Measurements from ENCODE around the gene FBXL12. TPM values are rescaled to one million over a fixed set of nuclear protein-coding genes. Genes with fewer than 3 reads are reported as not detected.
A peak's percentile ranks its signal among the peaks of the same experiment; 100 is the strongest.
"Not testable (repeated sequence)": the region's sequence is repeated elsewhere in the genome, so short reads cannot be mapped to it uniquely, and the experiment has no call there.

Gene FBXL12
- total RNA-seq, 1 donor from 2014 or later = 19.4 TPM

DNA sequence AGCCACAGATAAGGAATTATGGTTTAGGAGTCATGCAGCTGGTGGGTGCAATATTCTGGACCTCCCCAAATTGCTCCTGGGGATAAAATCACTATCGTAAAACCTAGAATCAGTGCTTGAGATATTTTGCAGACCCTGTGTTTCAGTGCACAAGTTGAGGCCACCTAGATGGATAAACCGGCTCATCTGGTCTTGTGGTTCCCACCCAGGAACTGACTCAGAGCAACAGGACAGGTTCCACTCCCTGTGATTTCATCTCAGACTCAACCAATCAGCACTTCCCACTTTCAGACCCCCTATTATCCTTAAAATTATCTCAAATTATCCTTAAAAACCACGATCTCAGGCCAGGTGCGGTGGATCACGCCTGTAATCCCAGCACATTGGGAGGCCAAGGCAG is 21.0 kb downstream of the FBXL12 start:
- intact Hi-C loops (cut with micrococcal nuclease) = loop anchor here (5.0 kb wide), 1 partner anchor 261 kb away; the partner anchor contains the start of gene ZNF426
- Mint-ChIP-seq H3K4me3 (no peak overlapping the region), H3K27me3 (ENCODE audit: insufficient read depth) (no peaks in the 10 kb centered on the region), H3K4me1 (ENCODE audit: low read depth) (peaks cover 21% of the 10 kb centered on the region), H3K36me3 (ENCODE audit: low read depth) (peaks cover 1% of the 10 kb centered on the region), H3K27ac (no peak overlapping the region), H3K9me3 (no peaks in the 10 kb centered on the region)
- no peak for DNase-seq (ENCODE audit: low spot score)

DNA sequence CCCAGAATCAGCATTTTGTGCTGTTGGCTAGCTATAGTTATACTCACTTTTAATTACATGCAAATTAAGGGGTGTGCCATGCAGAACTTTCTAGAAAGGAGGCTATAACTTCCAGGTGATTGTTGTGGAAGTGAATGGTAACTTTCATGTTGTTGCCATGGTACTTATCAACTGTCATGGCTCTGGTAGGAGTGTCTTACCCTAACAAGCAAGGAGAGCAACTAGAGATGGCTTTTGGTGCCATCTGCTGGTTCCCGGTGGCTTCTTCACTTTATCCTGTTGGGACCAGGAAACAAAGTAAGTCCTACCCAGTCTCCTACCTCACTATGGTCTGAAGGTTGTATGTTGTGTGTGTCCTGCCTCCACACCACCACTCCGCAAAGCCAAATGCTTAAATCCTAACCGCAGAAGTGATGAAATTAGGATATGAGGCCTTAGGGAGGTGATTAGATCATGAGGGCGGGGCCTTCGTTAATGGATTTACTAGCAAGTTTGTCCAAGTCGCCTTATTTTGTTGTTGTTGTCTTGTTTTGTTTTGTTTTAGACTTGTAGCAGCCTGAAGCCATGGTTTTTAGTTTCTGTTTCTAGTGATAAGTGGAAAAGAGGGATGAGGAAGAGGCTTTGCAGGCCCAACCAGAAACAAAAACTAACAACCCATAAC is 22.6 kb downstream of the FBXL12 start:
- no peaks in the 10 kb centered on the region for H3K27me3 Mint-ChIP-seq (ENCODE audit: insufficient read depth)
- peaks cover 1% of the 10 kb centered on the region for H3K36me3 Mint-ChIP-seq (ENCODE audit: low read depth)
- H3K27ac Mint-ChIP-seq = peak overlapping the region; percentile 61
- peaks cover 25% of the 10 kb centered on the region for H3K4me1 Mint-ChIP-seq (ENCODE audit: low read depth)
- H3K4me3 Mint-ChIP-seq = no peak overlapping the region
- H3K9me3 Mint-ChIP-seq = no peaks in the 10 kb centered on the region
- intact Hi-C loops (cut with micrococcal nuclease) = loop anchor here (1.0 to 5.0 kb wide), 11 partner anchors 11 to 660 kb away; partner anchors contain the start of genes FBXL12, ZNF266, ZNF426 and ZNF561
- DNase-seq (ENCODE audit: low spot score) = peak; percentile 79

DNA sequence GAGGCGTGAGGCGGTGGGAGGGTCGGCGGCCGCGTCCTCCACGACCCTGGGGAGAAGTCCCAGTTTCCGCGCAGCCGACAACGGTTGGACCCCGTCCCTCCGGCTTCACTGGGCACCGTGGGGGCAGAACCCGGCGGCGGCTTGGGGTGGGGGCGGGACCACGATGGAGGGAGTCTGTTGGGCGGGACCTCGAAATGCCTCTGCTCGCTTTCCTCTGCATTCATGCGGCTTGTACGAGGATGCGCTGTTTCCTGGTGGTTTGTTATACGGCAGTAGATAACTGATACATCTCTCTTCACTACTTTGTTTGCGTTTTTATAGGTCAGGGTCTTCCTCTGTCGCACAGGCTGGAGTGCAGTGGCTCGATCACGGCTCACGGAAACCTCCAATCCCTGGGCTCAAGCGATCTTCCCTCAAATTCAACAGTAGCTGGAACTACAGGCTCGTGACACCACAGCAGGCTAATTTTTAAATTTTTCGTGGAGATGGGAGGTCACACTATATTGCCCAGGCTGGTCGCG is 25.7 kb downstream of the FBXL12 start:
- Mint-ChIP-seq H3K4me3 (peak overlapping the region; percentile 81), H3K27ac (peak overlapping the region; percentile 76)
- no peak for DNase-seq (ENCODE audit: low spot score)

DNA sequence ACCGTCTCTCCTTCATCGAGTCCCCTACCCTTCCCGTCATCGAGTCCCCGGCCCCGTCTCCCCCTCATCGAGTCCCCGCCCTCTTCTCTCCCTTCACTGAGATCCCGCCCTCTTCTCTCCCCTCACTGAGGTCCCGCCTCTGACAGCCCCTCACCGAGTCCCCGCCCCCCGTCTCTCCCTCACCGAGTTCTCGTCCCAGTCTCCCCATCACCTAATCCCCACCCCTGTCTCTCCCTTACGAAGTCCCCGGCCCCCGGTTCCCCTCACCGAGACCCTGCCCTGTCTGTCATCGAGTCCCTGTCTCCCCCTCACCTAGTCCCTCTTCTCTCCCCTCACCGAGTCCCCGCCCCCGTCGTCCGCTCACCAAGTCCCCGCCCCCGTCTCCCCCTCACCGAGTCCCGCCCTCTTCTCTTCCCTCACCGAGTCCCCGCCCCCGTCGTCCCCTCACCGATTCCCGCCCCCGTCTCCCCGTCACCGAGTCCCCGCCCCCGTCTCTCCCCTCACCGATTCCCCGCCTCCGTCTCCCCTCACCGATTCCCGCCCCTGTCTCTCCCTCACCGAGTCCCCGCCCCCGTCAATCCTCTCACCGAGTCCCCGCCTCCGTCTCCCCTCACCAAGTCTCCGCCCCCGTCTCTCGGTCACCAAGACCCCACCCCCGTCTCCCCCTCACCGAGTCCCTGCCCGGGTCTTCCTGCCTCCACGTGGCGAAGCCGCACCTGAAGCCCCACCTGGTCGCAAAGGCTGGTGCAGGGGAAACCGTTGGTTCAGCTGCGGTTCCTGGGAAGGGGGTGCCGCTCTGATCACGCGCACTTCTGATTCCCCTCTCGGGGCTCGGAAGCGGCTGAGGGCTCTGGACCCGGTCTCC is 26.4 kb downstream of the FBXL12 start:
- peaks cover 1% of the 10 kb centered on the region for H3K36me3 Mint-ChIP-seq (ENCODE audit: low read depth)
- intact Hi-C loops (cut with micrococcal nuclease) = loop anchor here (1.0 to 2.0 kb wide), 6 partner anchors 24 to 483 kb away; partner anchors contain the start of genes FBXL12, PIN1, ZNF561 and ZNF562
- H3K27ac Mint-ChIP-seq = peak overlapping the region; percentile 92
- DNase-seq (ENCODE audit: low spot score) = peak; percentile 78
- H3K9me3 Mint-ChIP-seq = no peaks in the 10 kb centered on the region
- H3K4me1 Mint-ChIP-seq (ENCODE audit: low read depth) = peaks cover 26% of the 10 kb centered on the region
- no peaks in the 10 kb centered on the region for H3K27me3 Mint-ChIP-seq (ENCODE audit: insufficient read depth)
- H3K4me3 Mint-ChIP-seq = peak overlapping the region; percentile 81

More for the DNA sequence above, 25.7 kb downstream of the FBXL12 start:
- peaks cover 1% of the 10 kb centered on the region for H3K36me3 Mint-ChIP-seq (ENCODE audit: low read depth)
- H3K4me1 Mint-ChIP-seq (ENCODE audit: low read depth) = peaks cover 26% of the 10 kb centered on the region
- no peaks in the 10 kb centered on the region for H3K27me3 Mint-ChIP-seq (ENCODE audit: insufficient read depth)
- intact Hi-C loops (cut with micrococcal nuclease) = loop anchor here (2.0 kb wide), 1 partner anchor 118 kb away; the partner anchor contains the start of gene ZNF562
- H3K9me3 Mint-ChIP-seq = no peaks in the 10 kb centered on the region

DNA sequence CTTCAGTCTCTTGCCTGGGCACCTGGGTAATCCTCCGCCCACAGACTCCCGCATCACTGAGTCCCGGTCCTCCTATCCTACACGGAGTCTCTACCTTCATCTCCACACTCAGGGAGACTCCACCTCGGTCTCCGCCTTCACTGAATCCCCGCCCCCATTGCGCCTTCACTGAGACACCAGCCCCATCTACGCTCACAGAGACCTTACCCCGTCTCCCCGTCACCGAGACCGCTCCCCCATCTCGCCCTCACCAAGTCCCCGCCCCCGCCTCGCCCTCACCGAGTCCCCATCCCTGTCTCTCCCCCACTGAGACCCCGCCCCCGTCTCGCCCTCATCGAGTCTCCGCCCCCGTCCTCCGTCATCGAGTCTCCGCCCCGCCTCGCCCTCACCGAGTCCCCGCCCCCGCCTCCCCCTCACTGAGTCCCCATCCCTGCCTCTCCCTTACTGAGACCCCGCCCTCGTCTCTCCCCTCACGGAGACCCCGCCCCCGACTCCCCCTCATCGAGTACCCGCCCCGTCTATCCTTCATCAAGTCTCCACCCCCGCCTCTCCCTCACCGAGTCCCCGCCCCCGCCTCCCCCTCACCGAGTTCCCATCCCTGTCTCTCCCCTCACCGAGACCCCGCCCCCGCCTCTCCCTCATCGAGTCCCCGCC is 27.2 kb downstream of the FBXL12 start:
- Mint-ChIP-seq H3K27ac (peak overlapping the region; percentile 92), H3K36me3 (ENCODE audit: low read depth) (peaks cover 1% of the 10 kb centered on the region), H3K4me3 (peak overlapping the region; percentile 81), H3K27me3 (ENCODE audit: insufficient read depth) (no peaks in the 10 kb centered on the region), H3K4me1 (ENCODE audit: low read depth) (peaks cover 26% of the 10 kb centered on the region), H3K9me3 (no peaks in the 10 kb centered on the region)
- intact Hi-C loops (cut with micrococcal nuclease) = loop anchor here (1.0 to 2.0 kb wide), 7 partner anchors 23 to 959 kb away; partner anchors contain the start of genes FBXL12, MBD3L1, PIN1 and ZNF558
- DNase-seq (ENCODE audit: low spot score) = peak; percentile 83

DNA sequence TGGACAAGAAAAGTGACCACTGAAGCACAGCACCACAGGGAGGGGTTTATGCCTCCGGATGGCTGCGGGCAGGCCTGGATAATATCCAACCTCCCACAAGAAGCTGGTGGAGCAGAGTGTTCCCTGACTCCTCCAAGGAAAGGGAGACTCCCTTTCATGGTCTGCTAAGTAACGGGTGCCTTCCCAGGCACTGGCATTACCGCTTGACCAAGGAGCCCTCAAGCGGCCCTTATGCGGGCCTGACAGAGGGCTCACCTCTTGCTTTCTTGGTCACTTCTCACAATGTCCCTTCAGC is 27.9 kb downstream of the FBXL12 start:
- not testable (repeated sequence) for H3K27ac Mint-ChIP-seq; H3K27me3 Mint-ChIP-seq (ENCODE audit: insufficient read depth); H3K9me3 Mint-ChIP-seq; DNase-seq (ENCODE audit: low spot score); H3K36me3 Mint-ChIP-seq (ENCODE audit: low read depth)
- intact Hi-C loops (cut with micrococcal nuclease) = loop anchor here (1.0 kb wide), 1 partner anchor 959 kb away; the partner anchor contains the start of genes MBD3L1 and ZNF558
- H3K4me1 Mint-ChIP-seq (ENCODE audit: low read depth) = peaks cover 19% of the 10 kb centered on the region
- H3K4me3 Mint-ChIP-seq = peak overlapping the region; percentile 81

DNA sequence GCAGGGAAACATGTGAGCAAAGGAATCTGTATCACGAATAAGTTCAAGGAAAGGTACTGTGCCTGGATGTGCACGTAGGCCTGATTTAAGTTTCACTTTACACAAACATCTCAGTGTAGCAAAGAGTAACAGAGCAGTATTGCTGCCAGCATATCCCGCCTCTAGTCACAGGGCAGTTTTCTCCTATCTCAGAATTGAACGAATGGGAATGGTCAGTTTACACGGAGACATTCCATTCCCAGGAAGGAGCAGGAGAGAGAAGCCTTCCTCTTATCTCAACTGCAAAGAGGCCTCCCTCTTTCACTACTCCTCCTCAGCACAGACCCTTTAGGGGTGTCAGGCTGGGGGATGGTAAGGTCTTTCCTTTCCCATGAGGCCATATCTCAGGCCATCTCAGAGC is 29.3 kb downstream of the FBXL12 start:
- not testable (repeated sequence) for H3K27ac Mint-ChIP-seq

DNA sequence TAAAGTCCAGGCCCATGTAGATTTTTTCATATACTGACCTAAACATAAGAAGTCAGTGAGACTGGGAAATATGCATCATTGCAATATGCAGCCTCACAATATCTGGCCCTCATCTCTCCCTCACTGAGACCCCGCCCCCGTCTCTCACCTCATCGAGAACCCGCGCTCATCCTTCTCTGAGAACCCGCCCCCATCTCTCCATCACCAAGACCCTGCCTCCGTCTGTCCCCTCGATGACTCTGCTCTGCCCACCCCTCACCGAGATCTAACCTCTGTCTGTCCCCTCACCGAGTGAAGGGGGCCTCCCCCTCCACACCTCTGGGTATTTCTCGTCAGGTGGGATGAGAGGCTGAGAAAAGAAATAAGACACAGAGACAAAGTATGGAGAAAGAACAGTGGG is 29.8 kb downstream of the FBXL12 start:
- Mint-ChIP-seq H3K4me1 (ENCODE audit: low read depth) (peaks cover 27% of the 10 kb centered on the region), H3K4me3 (no peak overlapping the region), H3K27me3 (ENCODE audit: insufficient read depth) (no peaks in the 10 kb centered on the region), H3K9me3 (no peaks in the 10 kb centered on the region), H3K27ac (no peak overlapping the region), H3K36me3 (ENCODE audit: low read depth) (no peaks in the 10 kb centered on the region)
- intact Hi-C loops (cut with micrococcal nuclease) = no loop called here
- DNase-seq (ENCODE audit: low spot score) = no peak

More for the DNA sequence above, 29.3 kb downstream of the FBXL12 start:
- H3K4me3 Mint-ChIP-seq; DNase-seq (ENCODE audit: low spot score); H3K9me3 Mint-ChIP-seq; H3K27me3 Mint-ChIP-seq (ENCODE audit: insufficient read depth); intact Hi-C loops (cut with micrococcal nuclease); H3K36me3 Mint-ChIP-seq (ENCODE audit: low read depth): not testable (repeated sequence)
- peaks cover 22% of the 10 kb centered on the region for H3K4me1 Mint-ChIP-seq (ENCODE audit: low read depth)

DNA sequence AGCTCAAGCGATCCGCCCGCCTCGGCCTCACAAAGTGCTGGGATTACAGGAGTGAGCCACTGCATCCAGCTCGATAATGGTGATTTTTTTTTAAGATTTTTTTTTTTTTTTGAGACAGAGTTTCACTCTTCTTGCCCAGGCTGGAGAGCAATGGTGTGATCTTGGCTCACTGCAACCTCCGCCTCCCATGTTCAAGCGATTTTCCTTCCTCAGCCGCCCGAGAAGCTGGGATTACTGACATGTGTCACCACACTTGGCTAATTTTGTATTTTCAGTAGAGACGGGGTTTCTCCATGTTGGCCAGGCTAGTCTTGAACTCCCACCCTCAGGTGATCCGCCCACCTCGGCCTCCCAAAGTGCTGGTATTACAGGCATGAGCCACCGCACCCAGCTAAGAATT is 30.3 kb downstream of the FBXL12 start:
- DNase-seq (ENCODE audit: low spot score); H3K4me3 Mint-ChIP-seq; H3K36me3 Mint-ChIP-seq (ENCODE audit: low read depth); H3K27ac Mint-ChIP-seq; H3K27me3 Mint-ChIP-seq (ENCODE audit: insufficient read depth); H3K9me3 Mint-ChIP-seq; intact Hi-C loops (cut with micrococcal nuclease): not testable (repeated sequence)
- peaks cover 30% of the 10 kb centered on the region for H3K4me1 Mint-ChIP-seq (ENCODE audit: low read depth)

DNA sequence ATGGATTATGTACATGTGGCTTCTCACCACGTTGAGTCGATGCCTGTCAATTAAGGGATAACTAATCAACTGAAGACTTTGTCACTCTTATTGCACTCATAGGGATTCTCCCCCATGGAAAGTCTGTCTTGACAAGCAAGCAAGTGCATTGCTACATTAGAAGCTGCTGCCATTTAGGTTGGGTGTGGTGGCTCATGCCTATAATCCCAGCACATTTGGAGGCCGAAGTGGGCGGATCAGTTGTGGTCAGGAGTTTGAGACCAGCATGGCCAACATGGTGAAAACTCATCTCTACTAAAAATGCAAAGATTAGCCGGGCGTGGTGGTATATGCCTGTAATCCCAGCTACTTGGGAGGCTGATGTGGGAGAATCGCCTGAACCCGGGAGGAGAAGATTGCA is 32.1 kb downstream of the FBXL12 start:
- Mint-ChIP-seq H3K9me3 (no peaks in the 10 kb centered on the region), H3K27me3 (ENCODE audit: insufficient read depth) (no peaks in the 10 kb centered on the region), H3K27ac (peak overlapping the region; percentile 58), H3K36me3 (ENCODE audit: low read depth) (no peaks in the 10 kb centered on the region), H3K4me3 (peak overlapping the region; percentile 61), H3K4me1 (ENCODE audit: low read depth) (peaks cover 25% of the 10 kb centered on the region)
- no peak for DNase-seq (ENCODE audit: low spot score)
- intact Hi-C loops (cut with micrococcal nuclease) = no loop called here

DNA sequence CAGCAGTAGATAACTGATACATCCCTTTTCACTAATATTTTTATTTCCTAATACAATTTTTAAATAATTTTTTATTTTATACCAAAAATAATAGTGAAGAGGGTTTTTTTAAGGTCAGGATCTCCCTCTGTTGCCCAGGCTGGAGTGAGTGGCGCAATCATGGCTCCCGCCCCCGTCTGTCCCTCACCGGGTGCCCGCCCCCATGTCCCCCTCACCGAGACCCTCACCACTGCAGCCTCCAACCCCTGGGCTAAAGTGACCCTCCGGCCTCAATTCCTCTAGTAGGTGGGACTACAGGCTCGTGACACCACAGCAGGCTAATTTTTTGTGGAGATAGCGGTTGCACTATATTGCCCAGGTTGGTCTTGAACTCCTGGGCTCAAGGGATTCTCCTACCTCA is 32.5 kb downstream of the FBXL12 start:
- peak overlapping the region; percentile 87 for H3K4me3 Mint-ChIP-seq
- intact Hi-C loops (cut with micrococcal nuclease) = no loop called here
- peaks cover 22% of the 10 kb centered on the region for H3K4me1 Mint-ChIP-seq (ENCODE audit: low read depth)
- DNase-seq (ENCODE audit: low spot score) = no peak
- no peaks in the 10 kb centered on the region for H3K9me3 Mint-ChIP-seq
- H3K36me3 Mint-ChIP-seq (ENCODE audit: low read depth) = no peaks in the 10 kb centered on the region
- H3K27me3 Mint-ChIP-seq (ENCODE audit: insufficient read depth) = no peaks in the 10 kb centered on the region
- H3K27ac Mint-ChIP-seq = peak overlapping the region; percentile 58

Measured in activated T-helper 1 cell treated with anti-CD3 and anti-CD28 coated beads, Interleukin-12 subunit alpha, Interleukin-12 subunit beta, Interleukin-2, Interleukin-4 antibody, amounts not matched to agents 30 ng/mL and 10 ng/mL and 1 ng/mL, durations not matched to agents 14 hours and 24 hours and 36 hours (primary cell).